A673 (cell line): ENCODE measurements around the gene NPIPA3. TPM values are rescaled to one million over a fixed set of nuclear protein-coding genes. Genes with fewer than 3 reads are reported as not detected.
"Not testable (repeated sequence)": the region's sequence is repeated elsewhere in the genome, so short reads cannot be mapped to it uniquely, and the experiment has no call there.

Experiments used
- BruUV-seq: library from RNA; stranded (reverse); fragments of 400-500 nt; replicated peaks from 2 replicates; lab custom pipeline; 2021; lab: Mats Ljungman, UMichigan
- CTCF ChIA-PET: fragments of 300-600 bp; sonication (Branson Sonifier 250); formaldehyde crosslinking; loops from one replicate; lab custom pipeline; 2022; ENCODE audit warnings: antibody characterized with exemption; lab: Charles Lee
- POLR2A ChIA-PET: fragments of 300-600 bp; sonication (Branson Sonifier 250); formaldehyde crosslinking; loops from one replicate; lab custom pipeline; 2022; ENCODE audit warnings: antibody characterized with exemption; ENCODE audit not compliant: low non-redundant PET; lab: Charles Lee
- DNase-seq: peaks from one replicate; pipeline ENCODE4 v3.0.0-alpha.2; 2015; ENCODE audit warnings: low spot score
- H3K27ac ChIP-seq: fragments of 200-600 bp; sonication (generic); 2 replicates; pipeline ENCODE4 v1.5.1; 2016; ENCODE audit warnings: mixed run types, low read depth, mild to moderate bottlenecking, mixed read lengths, antibody characterized with exemption, low read length; ENCODE audit not compliant: poor library complexity, severe bottlenecking
- H3K27me3 ChIP-seq: fragments of 200-600 bp; sonication (generic); replicated peaks from 2 replicates; pipeline ENCODE4 v1.6.1; 2017; ENCODE audit warnings: mixed run types, low read depth, mild to moderate bottlenecking, mixed read lengths, antibody characterized with exemption, low read length; ENCODE audit not compliant: insufficient read depth, poor library complexity
- H3K36me3 ChIP-seq: fragments of 200-600 bp; sonication (generic); 2 replicates; pipeline ENCODE4 v1.6.1; 2016; ENCODE audit warnings: mixed run types, mild to moderate bottlenecking, mixed read lengths, antibody characterized with exemption, low read length; ENCODE audit not compliant: insufficient read depth, poor library complexity, severe bottlenecking
- H3K4me1 ChIP-seq: fragments of 200-600 bp; sonication (generic); 2 replicates; pipeline ENCODE4 v1.6.1; 2017; ENCODE audit warnings: mixed run types, mild to moderate bottlenecking, mixed read lengths, antibody characterized with exemption, low read length; ENCODE audit not compliant: insufficient read depth, poor library complexity, severe bottlenecking
- H3K4me3 ChIP-seq: fragments of 200-600 bp; sonication (generic); 2 replicates; pipeline ENCODE4 v1.5.1; 2016; ENCODE audit warnings: low read depth, mixed run types, mild to moderate bottlenecking, mixed read lengths, low read length; ENCODE audit not compliant: poor library complexity, severe bottlenecking
- H3K9me3 ChIP-seq: fragments of 200-600 bp; sonication (generic); 2 replicates; pipeline ENCODE4 v1.6.1; 2016; ENCODE audit warnings: mixed run types, low read depth, mild to moderate bottlenecking, mixed read lengths, antibody characterized with exemption, low read length; ENCODE audit not compliant: poor library complexity, severe bottlenecking
- EZH2 ChIP-seq: fragments of 200-600 bp; sonication (generic); IDR thresholded peaks from 2 replicates; pipeline ENCODE4 v1.6.1; 2017; ENCODE audit warnings: borderline replicate concordance, low read depth, mild to moderate bottlenecking, mixed read lengths, antibody characterized with exemption, low read length; ENCODE audit not compliant: poor library complexity, severe bottlenecking
- intact Hi-C: fragments of 100-400 bp; cut with micrococcal nuclease; formaldehyde crosslinking; loops from one replicate; pipeline ENCODE4 v1.10.0; 2022; ENCODE audit not compliant: unreplicated experiment
- total RNA-seq: library from RNA; stranded (reverse); gene quantifications from 2 replicates; pipeline ENCODE4 v1.2.3, GENCODE V29; 2021
- TF ChIP-seq, protein P1 (sequence below): fragments of 300-800, 200-600 bp; sonication (generic); conservative IDR thresholded peaks from 2 replicates; pipeline ENCODE4 v1.5.1; 2017; ENCODE audit warnings: low read depth, mild to moderate bottlenecking, antibody characterized with exemption, low read length, moderate library complexity, mixed read lengths

The NPIPA3 gene
- total RNA-seq, 1 experiment from 2014 or later = 6.7 TPM

DNA sequence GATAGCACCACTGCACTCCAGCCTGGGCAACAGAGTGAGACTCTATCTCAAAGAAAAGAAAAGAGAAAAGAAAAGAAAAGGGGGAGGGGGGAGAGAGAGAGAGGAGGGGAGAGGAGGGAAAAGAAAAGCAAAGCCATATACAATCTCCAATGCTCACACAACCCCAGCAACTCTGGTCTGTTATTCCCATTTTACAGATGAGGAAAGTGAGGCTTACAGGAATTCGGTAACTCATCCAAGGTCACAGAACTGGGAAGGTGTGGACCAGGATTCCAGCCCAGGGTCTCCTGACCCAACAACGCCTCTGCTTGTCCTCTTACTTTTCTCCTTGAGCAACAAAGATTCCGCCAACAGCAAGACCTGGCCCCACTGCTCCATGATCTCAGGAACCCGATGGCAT, 22.1 kb upstream of the NPIPA3 start:
- CTCF ChIA-PET = no interaction called here
- H3K36me3 ChIP-seq = no peaks in the 10 kb centered on the region
- no peaks in the 10 kb centered on the region for H3K9me3 ChIP-seq
- H3K4me1 ChIP-seq = no peaks in the 10 kb centered on the region
- POLR2A ChIA-PET = no interaction called here
- intact Hi-C loops = no loop called here
- DNase-seq = no peak
- no TSS peak for BruUV-seq
- H3K27me3 ChIP-seq = no peaks in the 10 kb centered on the region
- TF ChIP-seq, protein P1, sequence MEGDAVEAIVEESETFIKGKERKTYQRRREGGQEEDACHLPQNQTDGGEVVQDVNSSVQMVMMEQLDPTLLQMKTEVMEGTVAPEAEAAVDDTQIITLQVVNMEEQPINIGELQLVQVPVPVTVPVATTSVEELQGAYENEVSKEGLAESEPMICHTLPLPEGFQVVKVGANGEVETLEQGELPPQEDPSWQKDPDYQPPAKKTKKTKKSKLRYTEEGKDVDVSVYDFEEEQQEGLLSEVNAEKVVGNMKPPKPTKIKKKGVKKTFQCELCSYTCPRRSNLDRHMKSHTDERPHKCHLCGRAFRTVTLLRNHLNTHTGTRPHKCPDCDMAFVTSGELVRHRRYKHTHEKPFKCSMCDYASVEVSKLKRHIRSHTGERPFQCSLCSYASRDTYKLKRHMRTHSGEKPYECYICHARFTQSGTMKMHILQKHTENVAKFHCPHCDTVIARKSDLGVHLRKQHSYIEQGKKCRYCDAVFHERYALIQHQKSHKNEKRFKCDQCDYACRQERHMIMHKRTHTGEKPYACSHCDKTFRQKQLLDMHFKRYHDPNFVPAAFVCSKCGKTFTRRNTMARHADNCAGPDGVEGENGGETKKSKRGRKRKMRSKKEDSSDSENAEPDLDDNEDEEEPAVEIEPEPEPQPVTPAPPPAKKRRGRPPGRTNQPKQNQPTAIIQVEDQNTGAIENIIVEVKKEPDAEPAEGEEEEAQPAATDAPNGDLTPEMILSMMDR = no peak
- TF ChIP-seq EZH2 = no peak
- no peak overlapping the region for H3K27ac ChIP-seq
- H3K4me3 ChIP-seq = no peak overlapping the region

DNA sequence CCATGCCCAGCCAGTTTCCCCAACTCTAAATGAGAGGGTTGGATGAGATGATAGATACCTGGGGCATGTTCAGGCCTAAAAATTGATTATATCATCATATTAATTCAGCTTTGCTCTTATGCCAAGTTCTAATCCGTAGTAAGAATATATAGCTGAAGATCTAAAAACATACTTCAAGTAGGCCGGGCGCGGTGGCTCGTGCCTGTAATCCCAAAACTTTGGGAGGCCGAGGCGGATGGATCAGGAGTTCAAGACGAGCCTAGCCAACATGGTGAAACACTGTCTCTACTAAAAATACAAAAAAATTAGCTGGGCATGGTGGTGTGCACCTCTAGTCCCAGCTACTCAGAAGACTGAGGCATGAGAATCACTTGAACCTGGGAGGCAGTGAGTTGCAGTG, 21.1 kb upstream of the NPIPA3 start:
- intact Hi-C loops = no loop called here
- no peak for TF ChIP-seq EZH2
- TF ChIP-seq, protein P1 = no peak
- no TSS peak for BruUV-seq
- POLR2A ChIA-PET = interaction anchor here (0.6 kb wide), 1 partner anchor 32 kb away, joined by 3 read pairs; no protein-coding TSS in a partner anchor
- Histone ChIP-seq H3K4me3 (no peak overlapping the region), H3K4me1 (no peaks in the 10 kb centered on the region), H3K27ac (no peak overlapping the region), H3K36me3 (no peaks in the 10 kb centered on the region), H3K9me3 (no peaks in the 10 kb centered on the region), H3K27me3 (no peaks in the 10 kb centered on the region)
- no peak for DNase-seq
- CTCF ChIA-PET = no interaction called here

DNA sequence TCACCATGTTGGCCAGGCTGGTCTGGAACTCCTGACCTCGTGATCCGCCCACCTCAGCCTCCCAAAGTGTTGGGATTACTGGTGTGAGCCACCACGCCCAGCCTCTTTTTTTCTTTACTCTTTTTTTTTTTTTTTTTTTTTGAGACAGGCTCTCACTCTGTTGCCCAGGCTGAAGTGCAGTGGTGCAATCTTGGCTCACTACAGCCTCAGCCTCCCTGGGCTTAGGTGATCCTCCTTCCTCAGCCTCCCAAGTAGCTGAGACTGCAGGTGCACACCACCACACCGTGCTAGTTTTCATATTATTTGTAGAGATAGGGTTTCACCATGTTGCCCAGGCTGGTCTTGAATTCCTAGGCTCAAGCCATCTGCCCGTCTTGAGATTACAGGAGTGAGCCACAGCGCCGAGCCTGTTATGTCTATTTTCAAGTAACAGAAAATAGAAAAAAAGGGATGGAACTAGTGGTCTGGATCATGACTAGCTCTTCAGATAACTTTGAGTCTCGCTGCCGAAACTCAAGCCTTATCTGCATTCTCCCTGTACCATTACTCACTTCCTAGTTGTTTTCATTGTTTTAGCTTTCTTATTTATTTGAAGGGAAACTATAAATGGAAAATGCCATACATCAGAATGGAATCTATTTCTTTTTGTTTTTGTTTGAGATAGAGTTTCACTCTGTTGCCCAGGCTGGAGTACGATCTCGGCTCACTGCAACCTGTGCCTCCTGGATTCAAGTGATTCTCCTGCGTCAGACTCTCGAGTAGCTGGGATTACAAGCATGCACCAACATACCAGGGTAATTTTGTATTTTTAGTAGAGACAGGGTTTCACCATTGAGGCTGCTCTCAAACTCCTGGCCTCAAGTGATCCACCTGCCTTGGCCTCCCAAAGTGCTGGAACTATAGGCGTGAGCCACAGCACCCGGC, 17.1 kb upstream of the NPIPA3 start:
- CTCF ChIA-PET, intact Hi-C loops, BruUV-seq, H3K4me1 ChIP-seq, H3K27ac ChIP-seq, H3K9me3 ChIP-seq, H3K27me3 ChIP-seq, H3K36me3 ChIP-seq, H3K4me3 ChIP-seq, DNase-seq: not testable (repeated sequence)
- POLR2A ChIA-PET = interaction anchor here (0.7 kb wide), 1 partner anchor 27 kb away, joined by 8 read pairs; no protein-coding TSS in a partner anchor

DNA sequence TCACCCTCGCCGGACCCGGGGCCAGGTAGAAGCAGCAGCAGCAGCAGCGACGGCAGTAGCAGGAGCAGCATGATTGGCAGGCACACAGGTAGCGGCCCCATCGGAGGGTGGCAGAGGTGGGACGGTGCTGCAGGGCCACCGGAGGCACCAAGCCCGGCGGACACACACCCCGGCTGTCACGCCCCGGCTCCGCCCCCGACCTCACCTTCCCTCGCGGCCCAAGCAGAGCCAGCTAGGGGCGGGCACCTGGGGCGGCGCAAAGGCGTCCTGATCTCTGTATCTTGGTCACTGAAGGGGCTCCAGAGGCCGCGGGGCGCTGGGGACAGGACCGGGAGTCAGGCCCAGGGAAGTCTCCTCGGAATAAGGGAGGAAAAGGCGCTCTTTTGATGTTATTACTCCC, 9.1 kb upstream of the NPIPA3 start, which contains the start of gene PLA2G10:
TSS of gene PLA2G10 (minus strand) at position 180 of the 400 bp plus-strand sequence. CDS start at position 101, 79 bp downstream.
- DNase-seq, H3K9me3 ChIP-seq, intact Hi-C loops, H3K4me1 ChIP-seq, H3K27ac ChIP-seq, H3K36me3 ChIP-seq, POLR2A ChIA-PET, H3K4me3 ChIP-seq, BruUV-seq, H3K27me3 ChIP-seq, CTCF ChIA-PET: not testable (repeated sequence)

DNA sequence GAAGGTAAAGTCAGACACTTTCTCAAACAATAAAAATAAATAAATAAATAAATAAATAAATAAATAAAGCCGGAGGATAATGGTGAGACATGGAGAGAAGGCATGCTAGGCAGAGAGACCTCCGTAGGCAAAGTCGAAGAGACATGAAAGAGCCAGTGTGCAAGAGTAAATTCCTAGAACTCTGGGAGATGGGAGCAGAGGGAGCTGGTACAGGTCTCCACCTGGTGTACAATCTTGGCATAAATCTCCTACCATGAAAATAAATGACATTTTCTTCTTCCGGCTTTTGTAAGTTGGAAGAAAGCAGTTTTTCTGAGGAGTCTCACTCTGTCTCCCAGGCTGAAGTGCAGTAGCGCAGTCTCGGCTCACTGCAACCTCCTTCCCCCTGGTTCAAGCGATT, 1.4 kb upstream of the NPIPA3 start:
- POLR2A ChIA-PET, DNase-seq, intact Hi-C loops, H3K4me3 ChIP-seq, CTCF ChIA-PET, H3K27me3 ChIP-seq, BruUV-seq, H3K27ac ChIP-seq, H3K9me3 ChIP-seq, H3K36me3 ChIP-seq, H3K4me1 ChIP-seq: not testable (repeated sequence)

DNA sequence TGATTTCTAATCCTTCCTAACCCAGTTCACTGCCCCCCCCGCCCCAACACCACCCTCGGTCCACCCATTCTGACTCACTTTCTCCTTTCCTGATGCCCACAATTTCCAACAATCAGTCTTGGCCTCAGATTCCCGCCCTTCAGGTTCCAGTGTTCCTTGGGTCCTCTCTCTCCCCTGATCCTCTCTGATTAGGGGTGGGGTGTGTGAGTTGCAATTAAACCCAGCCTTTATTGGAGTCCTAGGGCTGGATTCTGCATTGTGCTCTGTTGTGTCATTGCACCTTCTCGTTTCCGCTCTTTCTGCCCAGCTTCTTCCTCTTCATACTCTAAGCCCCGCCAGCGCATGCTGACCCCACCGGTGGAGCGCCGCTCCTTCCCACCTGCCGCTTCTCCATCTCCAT, 539 bp upstream of the NPIPA3 start:
- H3K27me3 ChIP-seq, intact Hi-C loops, H3K9me3 ChIP-seq, H3K4me1 ChIP-seq, H3K36me3 ChIP-seq, H3K4me3 ChIP-seq, BruUV-seq, DNase-seq, CTCF ChIA-PET, H3K27ac ChIP-seq, POLR2A ChIA-PET: not testable (repeated sequence)
